ENCODE results near the gene BTBD19. TPM values are rescaled to one million over a fixed set of nuclear protein-coding genes. Genes with fewer than 3 reads are reported as not detected.
"Not testable (repeated sequence)": the region's sequence is repeated elsewhere in the genome, so short reads cannot be mapped to it uniquely, and the experiment has no call there.

BTBD19 gene
- total RNA-seq: 10 to 100 TPM; 43.1 to 56.6 TPM
- total RNA-seq: 24.1 to 90.5 reads per million in 2 donors

GRCh38 chr1:44808063-44808937 lies at the start of gene BTBD19:
Gene BTBD19, plus strand, starts transcription at chr1:44808523. Its CDS starts 298 bp downstream, at chr1:44808821.
- H3K27me3 Mint-ChIP-seq: no peaks in the 10 kb centered on the region
- H3K27ac Mint-ChIP-seq: peak within 1 kb of the TSS; percentile 100
- ATAC-seq: peak; percentile 42
- H3K9me3 ChIP-seq (ENCODE audit: control insufficient read depth, low read length, poor library complexity, severe bottlenecking): no peaks in the 10 kb centered on the region
- H3K4me3 Mint-ChIP-seq: peak within 1 kb of the TSS; percentile 82
- DNase-seq: peak; percentile 55 to 72 (median 57)
- peaks cover 76% of the 10 kb centered on the region for H3K4me1 Mint-ChIP-seq
- H3K36me3 Mint-ChIP-seq (ENCODE audit: low read depth): peaks cover 8% of the 10 kb centered on the region

GRCh38 chr1:44759077-44759476 lies 49.2 kb upstream of the BTBD19 start:
- H3K36me3 Mint-ChIP-seq (ENCODE audit: low read depth): no peaks in the 10 kb centered on the region
- no peaks in the 10 kb centered on the region for H3K27me3 Mint-ChIP-seq
- DNase-seq (no peak), ATAC-seq (no peak)
- no peak overlapping the region for H3K27ac Mint-ChIP-seq
- H3K9me3 ChIP-seq (ENCODE audit: control insufficient read depth, low read length, poor library complexity, severe bottlenecking): no peaks in the 10 kb centered on the region
- H3K4me1 Mint-ChIP-seq: peaks cover 8% of the 10 kb centered on the region
- no peak overlapping the region for H3K4me3 Mint-ChIP-seq

- H3K36me3 Mint-ChIP-seq (ENCODE audit: low read depth): no peaks in the 10 kb centered on the region
Measured at GRCh38 chr1:44760876-44761275, 47.4 kb upstream of the BTBD19 start.

GRCh38 chr1:44766421-44766820 lies 41.9 kb upstream of the BTBD19 start:
- not testable (repeated sequence) for H3K4me3 Mint-ChIP-seq; DNase-seq; ATAC-seq; H3K9me3 ChIP-seq (ENCODE audit: control insufficient read depth, low read length, poor library complexity, severe bottlenecking); H3K36me3 Mint-ChIP-seq (ENCODE audit: low read depth); H3K27ac Mint-ChIP-seq; H3K4me1 Mint-ChIP-seq; H3K27me3 Mint-ChIP-seq

More at GRCh38 chr1:44760876-44761275, 47.4 kb upstream of the BTBD19 start:
- DNase-seq (no peak), ATAC-seq (no peak)
- peak overlapping the region; percentile 78 for H3K27ac Mint-ChIP-seq
- no peak overlapping the region for H3K4me3 Mint-ChIP-seq
- peaks cover 8% of the 10 kb centered on the region for H3K4me1 Mint-ChIP-seq
- no peaks in the 10 kb centered on the region for H3K27me3 Mint-ChIP-seq
- H3K9me3 ChIP-seq (ENCODE audit: control insufficient read depth, low read length, poor library complexity, severe bottlenecking): no peaks in the 10 kb centered on the region

GRCh38 chr1:44775078-44775929 lies 33.0 kb upstream of the BTBD19 start, which contains the start of gene RPS8:
Gene RPS8, plus strand, starts transcription at chr1:44775540. Its CDS starts 57 bp downstream, at chr1:44775597.
- peak within 1 kb of the TSS; percentile 99 for H3K4me3 Mint-ChIP-seq
- peaks cover 22% of the 10 kb centered on the region for H3K4me1 Mint-ChIP-seq
- DNase-seq (peak; percentile 68 to 79 (median 75)), ATAC-seq (peak; percentile 86)
- H3K27me3 Mint-ChIP-seq: no peaks in the 10 kb centered on the region
- no peaks in the 10 kb centered on the region for H3K9me3 ChIP-seq (ENCODE audit: control insufficient read depth, low read length, poor library complexity, severe bottlenecking)
- H3K27ac Mint-ChIP-seq: peak within 1 kb of the TSS; percentile 99
- H3K36me3 Mint-ChIP-seq (ENCODE audit: low read depth): peaks cover 5% of the 10 kb centered on the region

GRCh38 chr1:44775930-44776729 lies 32.2 kb upstream of the BTBD19 start:
- ATAC-seq (peak; percentile 24), DNase-seq (peak in 1 of 3 donors; percentile 18)
- no peaks in the 10 kb centered on the region for H3K27me3 Mint-ChIP-seq
- no peaks in the 10 kb centered on the region for H3K9me3 ChIP-seq (ENCODE audit: control insufficient read depth, low read length, poor library complexity, severe bottlenecking)
- peaks cover 6% of the 10 kb centered on the region for H3K36me3 Mint-ChIP-seq (ENCODE audit: low read depth)
- H3K4me1 Mint-ChIP-seq: peaks cover 23% of the 10 kb centered on the region
- H3K27ac Mint-ChIP-seq: peak overlapping the region; percentile 99
- peak overlapping the region; percentile 99 for H3K4me3 Mint-ChIP-seq

GRCh38 chr1:44776730-44777068 lies 31.6 kb upstream of the BTBD19 start:
- H3K4me3 Mint-ChIP-seq: peak overlapping the region; percentile 99
- ATAC-seq (no peak), DNase-seq (no peak)
- H3K9me3 ChIP-seq (ENCODE audit: control insufficient read depth, low read length, poor library complexity, severe bottlenecking): no peaks in the 10 kb centered on the region
- H3K4me1 Mint-ChIP-seq: peaks cover 25% of the 10 kb centered on the region
- peak overlapping the region; percentile 99 for H3K27ac Mint-ChIP-seq
- no peaks in the 10 kb centered on the region for H3K27me3 Mint-ChIP-seq
- H3K36me3 Mint-ChIP-seq (ENCODE audit: low read depth): peaks cover 7% of the 10 kb centered on the region

GRCh38 chr1:44777547-44777946 lies 30.8 kb upstream of the BTBD19 start:
- Mint-ChIP-seq H3K27me3 (no peaks in the 10 kb centered on the region), H3K36me3 (ENCODE audit: low read depth) (peaks cover 7% of the 10 kb centered on the region), H3K4me3 (peak overlapping the region; percentile 99), H3K27ac (peak overlapping the region; percentile 99), H3K4me1 (peaks cover 25% of the 10 kb centered on the region)
- ATAC-seq (no peak), DNase-seq (no peak)
- H3K9me3 ChIP-seq (ENCODE audit: control insufficient read depth, low read length, poor library complexity, severe bottlenecking): no peaks in the 10 kb centered on the region

GRCh38 chr1:44777969-44778635 lies 30.2 kb upstream of the BTBD19 start:
- no peak overlapping the region for H3K4me3 Mint-ChIP-seq
- ATAC-seq: no peak
- peaks cover 7% of the 10 kb centered on the region for H3K36me3 Mint-ChIP-seq (ENCODE audit: low read depth)
- peaks cover 25% of the 10 kb centered on the region for H3K4me1 Mint-ChIP-seq
- DNase-seq: no peak
- H3K9me3 ChIP-seq (ENCODE audit: control insufficient read depth, low read length, poor library complexity, severe bottlenecking): no peaks in the 10 kb centered on the region
- no peaks in the 10 kb centered on the region for H3K27me3 Mint-ChIP-seq
- peak overlapping the region; percentile 99 for H3K27ac Mint-ChIP-seq

- ATAC-seq (no peak), DNase-seq (no peak)
- peak overlapping the region; percentile 75 for H3K4me3 Mint-ChIP-seq
- peaks cover 7% of the 10 kb centered on the region for H3K36me3 Mint-ChIP-seq (ENCODE audit: low read depth)
- H3K27ac Mint-ChIP-seq: peak overlapping the region; percentile 99
- no peaks in the 10 kb centered on the region for H3K9me3 ChIP-seq (ENCODE audit: control insufficient read depth, low read length, poor library complexity, severe bottlenecking)
- H3K27me3 Mint-ChIP-seq: no peaks in the 10 kb centered on the region
- peaks cover 32% of the 10 kb centered on the region for H3K4me1 Mint-ChIP-seq
Measured at GRCh38 chr1:44778705-44779576, 29.4 kb upstream of the BTBD19 start.

- peaks cover 4% of the 10 kb centered on the region for H3K36me3 Mint-ChIP-seq (ENCODE audit: low read depth)
- H3K4me3 Mint-ChIP-seq: no peak overlapping the region
- H3K27ac Mint-ChIP-seq: no peak overlapping the region
- H3K27me3 Mint-ChIP-seq: no peaks in the 10 kb centered on the region
- H3K4me1 Mint-ChIP-seq: peaks cover 35% of the 10 kb centered on the region
- DNase-seq: no peak
- no peak for ATAC-seq
- no peaks in the 10 kb centered on the region for H3K9me3 ChIP-seq (ENCODE audit: control insufficient read depth, low read length, poor library complexity, severe bottlenecking)
Measured at GRCh38 chr1:44780583-44781121, 27.7 kb upstream of the BTBD19 start.

Data from T-helper 17 cell (primary cell).